Panc1 (cell line): ENCODE results near the gene LYRM1.

ENCODE experiments used
- CTCF ChIP-seq: fragments of 450-650 bp; IDR thresholded peaks from 2 replicates; pipeline ENCODE4 v1.5.1; 2017; ENCODE audit warnings: mild to moderate bottlenecking
- SIN3A ChIP-seq: IDR thresholded peaks from 2 replicates; pipeline ENCODE4 v1.6.1; 2012; ENCODE audit warnings: low read depth, mild to moderate bottlenecking, low read length, moderate library complexity, borderline replicate concordance; ENCODE audit not compliant: insufficient read depth

- no peak for TF ChIP-seq CTCF
- no peak for TF ChIP-seq SIN3A
Observed at GRCh38 chr16:20954574-20954973, 54.0 kb downstream of the LYRM1 start.
